Stimulated activated CD4-positive, alpha-beta T cell treated with anti-CD3 and anti-CD28 coated beads, TNF-alpha, amount 100 ng/mL, for 4 hours (primary cell): ENCODE data around the gene KCTD7.
A peak's percentile ranks its signal among the peaks of the same experiment; 100 is the strongest.
"Not testable (repeated sequence)": the region's sequence is repeated elsewhere in the genome, so short reads cannot be mapped to it uniquely, and the experiment has no call there.

Experiments
- DNase-seq, 3 experiments: peaks; one replicate each; pipeline ENCODE4 v3.0.0-alpha.2; 2020; ENCODE audit warnings: low read depth in 3 of 3

Gene KCTD7

DNA sequence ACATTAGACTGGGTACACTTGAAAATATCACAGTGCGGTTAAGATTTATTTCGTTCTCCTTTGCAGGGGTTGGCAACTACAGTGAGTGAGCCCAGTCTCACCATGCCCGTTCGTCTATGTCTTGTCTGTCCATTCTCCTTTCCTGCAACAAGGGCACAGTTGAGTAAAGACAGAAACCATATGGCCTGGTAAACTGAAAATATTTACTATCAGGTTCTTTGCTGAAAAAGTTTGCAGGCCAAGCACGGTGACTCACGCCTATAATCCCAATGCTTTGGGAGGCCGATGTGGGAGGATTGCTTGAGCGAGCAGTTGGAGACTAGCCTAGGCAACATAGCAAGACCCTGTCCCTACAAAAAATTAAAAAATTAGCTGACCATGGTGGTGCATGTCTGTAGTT is 11.4 kb upstream of the KCTD7 start:
- no peak for DNase-seq

DNA sequence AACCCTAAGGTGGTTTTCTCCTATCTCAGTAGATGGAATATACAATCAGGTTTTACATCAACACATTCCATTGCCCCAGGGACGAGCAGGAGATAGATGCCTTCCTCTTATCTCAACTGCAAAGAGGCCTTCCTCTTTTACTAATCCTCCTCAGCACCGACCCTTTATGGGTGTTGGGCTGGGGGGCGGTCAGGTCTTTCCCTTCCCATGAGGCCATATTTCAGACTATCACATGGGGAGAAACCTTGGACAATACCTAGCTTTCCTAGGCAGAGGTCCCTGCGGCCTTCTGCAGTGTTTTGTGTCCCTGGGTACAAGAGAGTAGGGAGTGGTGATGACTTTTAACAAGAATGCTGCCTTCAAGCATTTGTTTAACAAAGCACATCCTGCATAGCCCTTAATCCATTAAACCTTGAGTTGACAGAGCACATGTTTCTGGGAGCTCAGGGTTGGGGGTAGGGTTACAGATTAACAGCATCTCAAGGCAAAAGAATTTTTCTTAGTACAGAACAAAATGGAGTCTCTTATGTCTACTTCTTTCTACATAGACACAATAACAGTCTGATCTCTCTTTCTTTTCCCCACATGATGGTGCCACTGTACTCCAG is 9.2 kb upstream of the KCTD7 start:
- DNase-seq = not testable (repeated sequence)

DNA sequence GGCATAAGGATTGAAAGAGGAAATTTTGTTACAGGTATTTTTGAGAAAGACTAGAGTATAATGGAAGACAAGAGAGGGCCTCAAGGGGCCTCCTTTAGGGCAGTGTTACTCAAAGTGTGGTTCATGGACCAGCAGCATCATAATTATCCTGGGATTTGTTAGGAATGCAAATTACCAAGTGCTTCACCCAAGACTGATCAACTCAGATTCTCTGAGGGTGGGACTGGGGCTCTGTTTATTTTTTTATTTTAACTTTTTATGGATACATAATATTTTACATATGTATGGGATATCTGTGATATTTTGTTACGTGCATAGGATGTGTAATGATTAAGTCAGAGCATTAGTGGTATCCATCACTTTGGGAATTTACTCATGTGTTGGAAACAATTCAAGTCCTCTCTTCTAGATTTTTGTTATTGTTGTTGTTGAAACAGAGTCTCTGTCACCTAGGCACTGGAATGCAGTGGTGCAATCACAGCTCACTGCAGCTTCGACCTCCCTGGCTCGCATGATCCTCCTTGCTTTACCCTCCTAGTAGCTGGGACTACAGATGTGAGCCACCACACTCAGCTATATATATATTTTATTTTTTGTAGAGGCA is 2.2 kb upstream of the KCTD7 start:
- no peak for DNase-seq

DNA sequence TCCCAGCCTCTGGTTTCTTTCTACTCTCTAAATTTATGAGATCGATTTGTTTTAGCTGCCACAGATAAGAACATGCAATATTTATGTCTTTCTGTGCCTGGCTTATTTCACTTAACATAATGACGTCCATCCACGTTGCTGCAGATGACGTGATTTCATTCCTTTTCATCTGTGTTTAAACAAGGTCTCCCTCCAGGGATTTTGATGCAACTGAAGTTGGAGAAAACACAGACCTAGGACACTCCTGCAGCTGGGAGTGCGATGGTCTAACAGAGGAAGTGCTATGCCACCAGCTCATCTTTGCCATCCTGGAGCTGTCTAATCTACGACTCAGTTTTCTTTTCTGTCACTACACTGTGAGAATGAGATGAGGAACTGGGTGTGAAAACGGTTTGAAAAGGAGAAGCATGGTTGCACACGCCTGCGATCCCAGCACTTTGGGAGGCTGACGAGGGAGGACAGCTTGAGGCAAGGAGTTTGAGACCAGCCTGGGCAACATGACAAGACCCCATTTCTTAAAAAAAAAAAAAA is 1.5 kb upstream of the KCTD7 start:
- no peak for DNase-seq

DNA sequence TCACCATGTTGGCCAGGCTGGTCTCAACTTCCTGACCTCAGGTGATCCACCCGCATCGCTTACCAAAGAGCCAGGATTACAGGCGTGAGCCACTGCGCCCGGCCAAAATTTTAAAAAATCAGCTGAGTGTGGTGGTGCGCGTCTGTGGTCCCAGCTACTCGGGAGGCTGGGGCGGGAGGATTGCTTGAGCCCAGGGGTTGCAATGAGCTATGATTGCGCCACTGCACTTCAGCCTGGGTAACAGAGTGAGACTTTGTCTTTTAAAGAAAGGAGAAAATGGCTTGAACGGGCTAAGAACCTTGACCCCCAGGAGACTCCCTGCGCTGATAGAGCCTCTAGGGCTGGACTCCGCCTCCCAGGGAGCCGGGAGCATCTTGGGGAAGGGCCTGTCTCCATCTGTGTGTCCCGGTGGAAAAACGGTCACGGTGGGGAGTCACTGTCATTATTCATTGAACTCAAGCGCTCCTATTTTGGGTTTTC is 760 bp upstream of the KCTD7 start:
- no peak for DNase-seq

DNA sequence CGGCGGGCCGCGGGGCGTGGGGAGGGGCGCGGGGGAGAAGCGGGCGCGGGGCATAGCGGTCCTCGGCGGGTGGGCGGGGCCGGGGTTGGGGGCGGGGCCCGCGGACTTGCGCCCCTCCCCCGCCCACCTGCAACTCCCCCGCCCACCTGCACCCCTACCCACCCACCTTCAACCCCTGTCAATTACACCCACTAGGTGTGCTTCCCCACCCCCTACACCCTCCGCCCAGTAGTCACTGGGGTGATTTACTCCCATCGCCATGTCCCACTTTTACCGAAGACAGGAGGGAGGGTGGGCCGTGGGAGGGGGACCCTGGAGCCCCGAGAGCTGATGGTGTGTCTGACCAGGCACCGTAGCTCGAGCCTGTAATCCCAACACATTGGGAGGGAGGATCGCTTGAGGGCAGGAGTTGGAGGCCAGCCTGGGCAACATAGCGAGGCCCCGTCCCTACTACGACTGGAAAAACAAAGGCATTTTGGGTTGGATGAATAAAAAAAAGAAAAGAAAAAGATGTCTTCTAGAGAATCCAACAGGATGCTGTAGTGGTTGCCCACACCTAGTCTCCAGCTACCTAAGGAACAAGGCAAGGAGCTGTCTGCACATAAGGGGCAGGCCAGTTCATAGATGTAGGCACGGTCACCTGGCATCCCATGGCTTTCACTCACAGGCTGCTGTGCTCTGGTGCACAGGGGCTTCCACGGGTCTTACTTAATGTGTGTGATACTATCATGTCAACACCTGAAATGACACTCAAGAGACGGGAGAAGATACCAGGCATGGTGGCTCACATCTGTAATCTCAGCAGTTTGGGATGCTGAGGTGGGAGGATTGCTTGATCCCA is 761 bp downstream of the KCTD7 start:
- peak in 2 of 3 experiments; percentile 2 to 6 for DNase-seq

DNA sequence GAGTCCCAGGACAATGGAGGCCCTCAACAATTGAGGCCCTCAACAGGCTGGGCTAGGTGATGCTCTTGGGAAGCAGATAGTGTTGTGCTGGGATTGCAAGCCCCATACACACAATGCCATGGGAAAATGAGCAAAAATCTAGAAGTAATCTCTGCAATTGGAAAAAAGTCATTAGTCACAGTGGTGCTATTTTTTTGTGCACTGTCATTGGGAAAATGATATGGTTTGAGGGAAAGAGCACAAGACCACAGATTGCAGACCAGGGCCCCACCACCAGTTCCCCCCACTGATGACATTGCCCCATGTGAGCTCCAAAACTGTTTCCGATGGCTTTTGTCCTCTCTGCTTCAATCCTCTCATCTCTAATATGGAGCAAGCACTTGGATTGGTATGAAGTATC is 1.9 kb downstream of the KCTD7 start:
- no peak for DNase-seq

DNA sequence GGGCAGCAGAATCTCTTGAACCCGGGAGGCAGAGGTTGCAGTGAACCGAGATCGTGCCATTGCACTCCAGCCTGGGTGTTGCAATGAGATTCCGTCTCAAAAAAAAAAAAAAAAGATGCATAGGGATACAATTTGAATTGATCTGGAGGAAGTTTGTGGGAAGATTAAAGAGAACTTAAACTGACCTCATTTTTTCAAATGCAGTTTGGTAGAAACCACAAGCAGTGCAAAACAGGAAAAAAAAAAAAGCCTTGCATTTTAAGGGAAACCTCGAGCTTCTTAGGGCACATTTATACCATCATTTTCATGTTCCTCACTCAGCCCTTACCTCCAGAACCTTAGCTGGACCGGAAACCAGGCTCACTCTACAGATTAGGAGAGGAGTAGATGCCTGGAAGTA is 2.8 kb downstream of the KCTD7 start:
- DNase-seq = no peak

DNA sequence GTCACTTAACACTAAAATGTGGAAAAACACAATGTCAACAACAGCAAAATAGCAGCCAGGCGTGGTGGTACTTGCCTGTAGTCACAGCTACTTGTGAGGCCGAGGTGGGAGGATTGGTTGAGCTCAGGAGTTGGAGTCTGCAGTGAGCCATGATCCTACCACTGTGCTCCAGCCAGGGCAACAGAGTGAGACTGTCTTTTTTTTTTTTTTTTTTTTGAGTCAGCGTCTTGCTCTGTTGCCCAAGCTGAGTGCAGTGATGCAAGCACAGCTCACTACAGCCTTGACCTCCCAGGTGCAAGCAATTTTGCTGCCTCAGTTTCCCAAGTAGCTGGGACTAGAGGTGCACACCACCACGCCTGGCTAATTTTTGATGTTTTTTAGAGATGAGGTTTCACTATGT is 6.1 kb downstream of the KCTD7 start:
- DNase-seq = no peak

DNA sequence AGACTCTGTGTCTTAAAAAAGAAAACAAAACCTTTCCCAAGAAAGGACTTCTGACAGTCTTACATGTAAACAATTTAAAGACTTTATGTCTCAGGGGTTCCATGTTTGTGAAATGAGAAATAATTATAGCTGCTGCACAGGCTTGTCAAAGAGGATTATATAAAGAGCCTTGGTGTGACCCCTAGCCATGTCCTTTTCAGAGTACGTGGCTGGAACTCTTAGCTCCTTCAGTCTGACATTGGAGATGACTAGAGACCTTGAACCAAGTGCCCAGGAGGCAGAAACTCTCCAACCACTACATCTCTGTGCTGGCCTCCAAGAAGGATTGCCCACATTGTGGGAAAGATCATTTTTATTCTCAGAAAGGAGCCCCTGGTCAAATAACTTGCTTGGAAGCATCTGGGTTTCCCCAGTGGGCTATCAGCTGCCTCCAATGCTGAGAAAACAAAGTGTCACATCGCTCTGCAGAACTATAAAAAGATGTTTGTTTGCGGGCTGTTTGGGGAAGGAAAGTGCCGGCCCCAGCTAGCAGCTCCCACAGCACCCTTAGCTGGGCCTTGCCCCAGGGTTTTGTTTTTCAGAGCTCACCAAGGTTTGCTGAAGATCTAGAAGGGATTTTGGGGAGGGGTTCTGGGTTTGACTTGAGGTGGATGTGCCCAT is 6.8 kb downstream of the KCTD7 start:
- DNase-seq = not testable (repeated sequence)

DNA sequence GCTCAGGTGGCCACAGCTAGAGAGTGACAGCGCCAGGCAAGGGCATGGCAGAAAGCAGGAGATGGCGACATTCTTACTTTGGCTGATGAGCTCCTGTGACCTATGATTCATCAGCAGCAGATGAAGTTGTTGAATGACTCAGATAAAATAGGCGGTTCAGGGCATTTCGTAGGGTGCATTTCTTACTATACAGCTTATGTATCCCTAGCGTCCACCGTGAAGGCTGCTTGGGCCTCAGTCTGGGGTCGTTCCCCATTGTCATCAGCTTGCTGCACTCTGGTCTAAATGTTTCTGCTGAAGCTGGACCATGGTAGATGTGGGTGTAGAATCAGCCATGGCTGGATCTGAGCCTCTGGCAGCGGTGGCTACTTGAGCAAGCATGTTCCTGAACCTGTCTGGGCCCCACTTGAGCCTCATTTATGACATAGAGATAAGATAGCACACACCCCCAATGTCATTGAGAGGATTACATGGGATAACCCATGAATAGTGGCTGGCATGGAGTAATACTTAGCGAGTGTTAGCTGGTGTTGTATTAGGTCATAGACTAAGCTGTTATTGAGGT is 7.4 kb downstream of the KCTD7 start:
- DNase-seq = not testable (repeated sequence)

DNA sequence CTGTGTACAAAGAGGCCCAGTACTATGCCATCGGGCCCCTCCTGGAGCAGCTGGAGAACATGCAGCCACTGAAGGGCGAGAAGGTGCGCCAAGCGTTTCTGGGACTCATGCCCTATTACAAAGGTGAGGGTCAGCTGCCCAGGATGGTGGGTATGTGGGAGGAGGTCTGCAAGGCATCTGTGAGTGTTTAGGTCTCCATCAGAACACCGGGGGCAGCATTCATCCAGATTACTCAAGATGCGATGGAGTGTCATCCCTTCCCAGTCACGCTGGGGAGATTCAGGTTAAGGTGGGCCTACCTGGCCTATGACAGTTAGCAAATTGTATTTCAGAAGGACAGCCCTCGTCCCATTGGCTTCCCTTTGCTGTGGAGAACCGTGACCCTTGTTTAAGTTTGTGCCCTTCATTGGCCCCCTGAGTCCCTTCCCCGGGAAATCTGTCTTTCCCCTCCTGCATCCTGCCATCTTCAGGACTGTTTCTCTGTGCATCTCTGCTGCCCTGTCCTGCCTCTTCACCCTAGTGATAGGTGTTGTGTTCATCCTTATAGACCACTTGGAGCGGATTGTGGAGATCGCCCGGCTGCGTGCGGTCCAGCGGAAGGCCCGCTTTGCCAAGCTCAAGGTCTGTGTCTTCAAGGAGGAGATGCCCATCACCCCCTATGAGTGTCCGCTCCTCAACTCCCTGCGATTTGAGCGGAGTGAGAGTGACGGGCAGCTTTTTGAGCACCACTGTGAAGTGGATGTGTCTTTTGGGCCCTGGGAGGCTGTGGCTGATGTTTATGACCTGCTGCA is 9.8 kb downstream of the KCTD7 start:
- no peak for DNase-seq

DNA sequence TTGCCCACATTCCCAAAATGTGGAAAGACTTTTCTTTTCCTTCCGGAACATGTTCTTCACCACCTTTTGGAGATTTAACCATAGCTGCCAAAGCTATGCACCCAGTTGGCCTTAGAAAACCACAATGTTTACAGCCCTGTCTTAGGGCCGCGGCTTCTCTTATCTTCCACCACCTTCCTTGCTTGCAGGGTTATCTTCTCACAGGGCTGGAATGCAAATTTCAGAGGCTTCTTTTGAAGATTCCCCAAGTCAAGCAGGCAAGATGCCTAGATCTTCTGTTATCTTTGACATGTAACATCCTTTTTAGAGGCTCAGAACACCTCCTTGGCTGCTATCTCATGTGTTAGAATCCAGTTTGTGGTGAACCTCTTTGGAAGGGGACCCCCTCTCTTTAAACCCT is 11.1 kb downstream of the KCTD7 start:
- DNase-seq = no peak

DNA sequence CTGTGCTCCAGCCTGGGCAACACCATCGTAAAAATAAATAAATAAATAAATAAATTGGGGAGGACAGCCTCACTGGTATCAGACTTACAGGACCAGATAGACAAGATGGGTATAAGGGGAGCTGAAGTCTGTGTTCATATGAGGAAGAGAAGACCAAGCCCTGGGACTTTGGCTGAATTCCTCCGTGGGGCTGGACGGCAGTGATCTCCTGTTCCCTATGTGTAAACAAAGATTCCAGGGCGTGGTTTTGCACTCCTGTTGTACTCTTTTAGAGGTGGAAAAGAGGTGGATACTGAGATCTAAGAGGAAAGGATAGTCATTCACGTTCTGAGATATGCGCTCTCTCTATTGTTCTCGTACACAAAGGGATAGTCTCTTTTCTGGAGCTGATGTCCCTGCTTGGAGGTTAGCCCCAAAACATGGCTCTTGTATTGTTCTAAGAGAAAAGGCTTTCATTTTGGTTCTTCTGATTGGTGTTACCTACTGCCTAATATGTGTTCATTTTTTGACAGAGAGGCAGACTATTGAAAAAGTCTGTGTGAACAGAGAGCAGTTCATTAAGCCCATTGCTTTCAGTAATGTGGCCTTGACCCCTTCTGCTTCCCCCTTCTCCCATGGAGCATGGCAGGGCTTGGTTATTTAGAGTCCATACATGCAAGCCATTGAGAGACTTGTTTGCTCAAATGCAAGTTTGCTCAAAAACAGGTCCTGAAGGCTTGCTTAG is 12.3 kb downstream of the KCTD7 start:
- no peak for DNase-seq

DNA sequence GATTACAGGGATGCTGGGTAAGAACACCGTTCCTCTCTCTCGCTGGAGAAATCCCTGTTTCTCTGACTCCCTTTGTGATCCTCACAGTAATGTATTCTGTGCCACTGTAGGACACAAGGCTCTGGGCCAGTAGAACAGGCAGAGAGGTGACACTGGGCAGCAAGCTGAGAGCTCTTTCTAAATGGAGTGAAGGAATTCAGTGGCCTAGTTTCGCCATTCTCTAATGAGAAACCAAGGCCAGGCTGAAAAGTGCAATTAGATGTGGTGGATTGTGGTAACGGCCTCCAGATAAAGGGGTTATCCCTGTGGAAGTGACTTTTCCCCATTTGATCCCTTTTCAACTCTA is 12.8 kb downstream of the KCTD7 start:
- no peak for DNase-seq

DNA sequence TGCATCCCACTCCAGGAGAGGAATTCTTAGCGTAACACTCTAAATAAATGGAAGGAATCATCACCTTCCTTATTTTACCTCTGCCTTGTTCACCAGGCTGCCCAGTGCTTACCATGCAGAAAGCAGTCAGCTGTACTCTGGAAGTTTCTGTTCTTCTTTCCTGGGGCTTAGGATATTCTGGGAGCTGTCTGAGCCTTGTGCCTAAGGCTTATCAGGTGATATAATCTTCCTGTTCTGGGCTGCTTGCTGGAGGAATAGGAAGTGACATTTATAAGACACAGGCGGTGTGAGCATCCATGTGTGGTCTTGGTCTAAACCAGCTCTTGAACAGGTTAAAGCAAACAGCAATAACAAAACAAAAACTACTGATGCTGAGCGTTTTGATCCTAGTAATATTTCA is 13.5 kb downstream of the KCTD7 start:
- no peak for DNase-seq

DNA sequence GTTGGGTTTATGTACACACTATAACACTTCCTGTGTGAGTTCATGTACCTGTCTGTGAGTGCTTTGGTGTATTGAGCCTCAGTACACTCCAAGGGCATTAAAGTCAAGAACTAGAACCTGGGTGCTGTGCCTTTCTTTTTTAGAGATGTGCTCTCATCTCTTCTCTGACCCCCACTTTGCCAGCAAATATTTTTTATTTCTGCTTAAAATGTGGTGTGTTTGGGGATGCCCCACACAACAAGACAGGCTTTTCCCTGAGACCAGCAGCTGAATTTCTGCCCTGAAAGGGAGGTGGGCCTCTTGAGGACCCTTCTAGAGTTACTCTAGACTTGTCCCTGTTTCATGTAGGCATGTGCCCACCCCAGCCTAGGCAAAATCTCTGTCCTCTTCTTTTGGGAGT is 14.3 kb downstream of the KCTD7 start:
- no peak for DNase-seq

DNA sequence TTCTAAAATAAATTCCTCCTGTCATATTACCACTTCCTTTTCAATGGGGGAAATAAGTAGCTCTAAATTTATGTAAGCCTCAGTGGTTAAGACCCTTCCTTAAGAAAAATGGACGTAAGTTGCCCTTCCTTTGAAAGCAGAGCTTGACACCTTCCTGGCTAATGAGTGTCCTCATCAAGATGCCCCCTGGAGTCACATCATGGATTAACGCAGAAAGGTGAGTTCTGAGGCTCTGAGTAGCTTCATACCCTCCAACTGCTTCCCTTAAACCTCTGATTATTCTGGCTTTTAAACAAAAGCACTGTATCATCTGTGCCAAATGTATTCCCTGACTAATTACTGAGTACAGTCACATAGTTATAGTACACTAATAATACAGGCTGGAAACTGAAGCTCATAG is 14.7 kb downstream of the KCTD7 start:
- no peak for DNase-seq

DNA sequence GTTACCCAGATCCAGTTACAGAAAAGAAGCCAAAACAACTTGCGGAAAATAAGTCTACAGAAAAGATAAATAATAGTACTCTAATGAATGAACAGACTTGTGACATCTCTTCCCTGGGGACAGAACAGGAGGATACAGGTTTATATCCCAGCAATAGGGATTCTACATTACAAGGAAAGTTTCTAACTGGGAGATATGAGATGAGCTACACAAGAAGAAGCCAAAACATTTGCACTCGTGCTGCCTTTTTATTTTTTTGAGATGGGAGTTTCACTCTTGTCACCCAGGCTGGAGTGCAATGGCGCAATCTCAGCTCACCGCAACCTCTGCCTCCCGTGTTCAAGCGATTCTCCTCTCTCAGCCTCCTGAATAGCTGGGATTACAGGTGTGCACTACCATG is 22.3 kb downstream of the KCTD7 start:
- not testable (repeated sequence) for DNase-seq

DNA sequence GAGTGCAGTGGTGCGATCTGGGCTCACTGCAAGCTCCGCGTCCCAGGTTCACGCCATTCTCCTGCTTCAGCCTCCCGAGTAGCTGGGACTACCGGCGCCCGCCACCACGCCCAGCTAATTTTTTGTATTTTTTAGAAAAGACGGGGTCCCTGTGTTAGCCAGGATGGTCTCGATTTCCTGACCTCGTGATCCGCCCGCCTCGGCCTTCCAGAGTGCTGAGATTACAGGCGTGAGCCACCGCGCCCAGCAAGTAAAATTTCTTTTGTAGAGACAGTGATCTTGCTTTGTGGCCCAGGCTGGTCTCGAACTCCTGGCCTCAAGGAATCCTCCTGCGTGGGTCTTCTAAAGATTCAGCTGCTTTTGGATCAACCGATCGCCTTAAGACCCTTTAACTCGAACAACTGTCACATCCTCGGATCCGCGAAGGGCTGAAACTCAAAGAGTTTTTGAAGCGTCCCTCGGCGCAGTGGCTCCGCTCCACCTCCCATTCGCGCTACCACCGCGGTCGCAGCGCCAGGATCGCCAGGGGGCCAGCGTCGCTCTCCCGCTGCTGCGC is 25.1 kb downstream of the KCTD7 start:
- DNase-seq = not testable (repeated sequence)
